ENCODE data around the gene C17orf114.
A peak's percentile ranks its signal among the peaks of the same experiment; 100 is the strongest.

The C17orf114 gene

GRCh38 chr17:4772235-4772613 is 29.9 kb downstream of the C17orf114 start:
- no peak for TF ChIP-seq CTCF (IDR thresholded peaks at IDR 0.05; ENCODE audit: unreplicated experiment)
- Mint-ChIP-seq H3K36me3 (ENCODE audit: insufficient read depth) (no peaks in the 10 kb centered on the region), H3K4me1 (ENCODE audit: low read depth) (peaks cover 7% of the 10 kb centered on the region), H3K9me3 (ENCODE audit: low read depth) (no peaks in the 10 kb centered on the region), H3K27me3 (peaks cover 7% of the 10 kb centered on the region), H3K27ac (peak overlapping the region; percentile 69), H3K4me3 (ENCODE audit: low read depth) (no peak overlapping the region)
- no peak for DNase-seq (ENCODE audit: low spot score, unreplicated experiment)

DNA sequence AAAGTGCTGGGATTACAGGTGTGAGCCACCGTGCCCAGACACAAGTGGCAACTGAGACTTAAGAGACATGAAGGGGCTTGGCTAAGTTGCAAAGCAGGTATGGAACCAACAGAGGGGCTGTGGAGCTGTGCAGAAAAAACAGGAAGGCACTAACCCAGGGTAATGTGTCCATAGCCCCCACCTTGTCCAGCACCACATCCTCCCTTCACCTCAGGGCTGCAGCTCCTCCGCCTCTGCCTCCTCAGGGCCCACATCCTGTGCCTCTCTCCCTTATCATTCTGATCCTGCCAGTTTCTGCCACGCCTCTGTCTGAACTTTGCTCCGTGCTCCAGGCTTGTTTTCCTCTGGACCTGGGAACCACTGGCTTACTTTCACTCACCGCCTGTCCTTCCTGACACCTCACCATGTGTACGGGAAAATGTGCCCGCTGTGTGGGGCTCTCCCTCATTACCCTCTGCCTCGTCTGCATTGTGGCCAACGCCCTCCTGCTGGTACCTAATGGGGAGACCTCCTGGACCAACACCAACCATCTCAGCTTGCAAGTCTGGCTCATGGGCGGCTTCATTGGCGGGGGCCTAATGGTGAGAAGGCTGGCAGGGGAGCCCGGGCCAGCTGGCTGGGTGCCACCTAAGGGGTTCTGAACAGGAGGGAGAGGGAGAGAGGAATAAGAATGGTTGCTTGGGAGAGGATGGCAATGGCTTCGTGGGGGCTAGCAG is 30.5 kb downstream of the C17orf114 start, which contains the start of gene TM4SF5:
TM4SF5 (plus strand) TSS at position 368 of the 716 bp plus-strand sequence; CDS start at position 405, 37 bp downstream.
- H3K4me3 Mint-ChIP-seq (ENCODE audit: low read depth): no peak within 1 kb of the TSS
- H3K9me3 Mint-ChIP-seq (ENCODE audit: low read depth): no peaks in the 10 kb centered on the region
- TF ChIP-seq CTCF (IDR thresholded peaks at IDR 0.05; ENCODE audit: unreplicated experiment): no peak
- H3K27me3 Mint-ChIP-seq: peaks cover 7% of the 10 kb centered on the region
- DNase-seq (ENCODE audit: low spot score, unreplicated experiment): no peak
- peak within 1 kb of the TSS; percentile 69 for H3K27ac Mint-ChIP-seq
- H3K4me1 Mint-ChIP-seq (ENCODE audit: low read depth): peaks cover 7% of the 10 kb centered on the region
- H3K36me3 Mint-ChIP-seq (ENCODE audit: insufficient read depth): no peaks in the 10 kb centered on the region

DNA sequence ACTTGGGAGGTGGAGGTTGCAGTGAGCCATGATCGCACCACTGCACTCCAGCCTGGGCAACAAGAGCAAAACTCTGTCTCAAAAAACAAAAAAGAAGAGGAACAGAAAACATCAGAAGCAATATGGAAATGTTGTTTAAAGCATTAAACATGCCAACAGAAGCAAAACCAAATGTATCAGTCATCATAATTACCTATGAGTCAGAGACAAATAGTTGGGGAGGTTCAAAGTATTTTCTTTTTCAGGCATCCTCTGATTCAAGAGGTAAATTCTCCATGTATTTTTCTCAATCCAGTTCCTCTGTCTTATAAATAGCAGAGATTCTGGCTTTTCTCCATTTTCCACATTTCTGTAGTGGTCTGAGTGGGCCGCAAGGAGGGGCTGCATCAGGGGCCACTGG is 32.5 kb downstream of the C17orf114 start:
- TF ChIP-seq CTCF (IDR thresholded peaks at IDR 0.05; ENCODE audit: unreplicated experiment): no peak
- H3K36me3 Mint-ChIP-seq (ENCODE audit: insufficient read depth): no peaks in the 10 kb centered on the region
- no peak for DNase-seq (ENCODE audit: low spot score, unreplicated experiment)
- peaks cover 7% of the 10 kb centered on the region for H3K4me1 Mint-ChIP-seq (ENCODE audit: low read depth)
- no peak overlapping the region for H3K4me3 Mint-ChIP-seq (ENCODE audit: low read depth)
- no peaks in the 10 kb centered on the region for H3K9me3 Mint-ChIP-seq (ENCODE audit: low read depth)
- peaks cover 7% of the 10 kb centered on the region for H3K27me3 Mint-ChIP-seq
- no peak overlapping the region for H3K27ac Mint-ChIP-seq

DNA sequence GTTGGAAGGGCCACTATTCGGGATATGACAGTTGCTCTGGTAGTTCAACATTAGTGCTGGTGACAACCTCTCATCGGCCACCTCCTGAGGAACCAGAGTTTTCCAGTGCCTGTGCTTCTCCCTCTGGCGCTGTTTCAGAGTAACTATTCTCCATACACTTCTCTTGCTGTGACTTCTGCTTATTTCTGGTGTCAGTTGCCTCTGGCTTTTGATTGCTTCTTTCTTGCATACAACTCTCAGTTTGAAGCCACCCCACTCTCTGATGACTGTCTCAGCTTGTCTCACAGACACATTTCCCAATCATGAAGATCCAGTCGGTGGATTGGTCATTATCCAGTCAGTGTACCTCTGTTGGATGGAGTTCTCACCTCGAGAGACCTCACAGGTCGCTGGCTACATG is 33.8 kb downstream of the C17orf114 start:
- no peaks in the 10 kb centered on the region for H3K9me3 Mint-ChIP-seq (ENCODE audit: low read depth)
- H3K27ac Mint-ChIP-seq: no peak overlapping the region
- H3K4me3 Mint-ChIP-seq (ENCODE audit: low read depth): no peak overlapping the region
- DNase-seq (ENCODE audit: low spot score, unreplicated experiment): no peak
- peaks cover 7% of the 10 kb centered on the region for H3K4me1 Mint-ChIP-seq (ENCODE audit: low read depth)
- H3K36me3 Mint-ChIP-seq (ENCODE audit: insufficient read depth): no peaks in the 10 kb centered on the region
- peaks cover 4% of the 10 kb centered on the region for H3K27me3 Mint-ChIP-seq
- TF ChIP-seq CTCF (IDR thresholded peaks at IDR 0.05; ENCODE audit: unreplicated experiment): no peak

- no peak overlapping the region for H3K4me3 Mint-ChIP-seq (ENCODE audit: low read depth)
- no peak overlapping the region for H3K27ac Mint-ChIP-seq
- H3K4me1 Mint-ChIP-seq (ENCODE audit: low read depth): peaks cover 4% of the 10 kb centered on the region
- no peaks in the 10 kb centered on the region for H3K36me3 Mint-ChIP-seq (ENCODE audit: insufficient read depth)
- no peak for TF ChIP-seq CTCF (IDR thresholded peaks at IDR 0.05; ENCODE audit: unreplicated experiment)
- DNase-seq (ENCODE audit: low spot score, unreplicated experiment): no peak
- H3K9me3 Mint-ChIP-seq (ENCODE audit: low read depth): no peaks in the 10 kb centered on the region
- peaks cover 2% of the 10 kb centered on the region for H3K27me3 Mint-ChIP-seq
Observed at GRCh38 chr17:4766723-4767122, 35.4 kb downstream of the C17orf114 start.

All from progenitor cell of endocrine pancreas (in vitro differentiated cells).